Measurements from ENCODE around the gene METRNL. TPM values are rescaled to one million over a fixed set of nuclear protein-coding genes. Genes with fewer than 3 reads are reported as not detected.

Gene METRNL
- total RNA-seq, 1 donor from 2014 or later = 59.8 TPM

- no peak for TF ChIP-seq CTCF (IDR thresholded peaks at IDR 0.05)
- H3K4me3 ChIP-seq = no peak overlapping the region
- H3K27me3 ChIP-seq (ENCODE audit: low read depth) = no peaks in the 10 kb centered on the region
- peak; percentile 37 for DNase-seq
- H3K9me3 ChIP-seq = no peaks in the 10 kb centered on the region
- H3K27ac ChIP-seq = no peak overlapping the region
- peaks cover 24% of the 10 kb centered on the region for H3K4me1 ChIP-seq
- intact Hi-C loops (cut with DNase I) = no loop called here
- no peaks in the 10 kb centered on the region for H3K36me3 ChIP-seq
- ATAC-seq = no peak
These were observed 42.8 kb downstream of the METRNL start for GRCh38 chr17:83121921-83122820.

GRCh38 chr17:83122834-83123233 lies 43.4 kb downstream of the METRNL start:
- H3K27me3 ChIP-seq (ENCODE audit: low read depth) = no peaks in the 10 kb centered on the region
- peaks cover 24% of the 10 kb centered on the region for H3K4me1 ChIP-seq
- H3K4me3 ChIP-seq = no peak overlapping the region
- intact Hi-C loops (cut with DNase I) = no loop called here
- TF ChIP-seq CTCF (IDR thresholded peaks at IDR 0.05) = no peak
- H3K27ac ChIP-seq = no peak overlapping the region
- peak; percentile 33 for DNase-seq
- H3K36me3 ChIP-seq = no peaks in the 10 kb centered on the region
- no peak for ATAC-seq
- H3K9me3 ChIP-seq = no peaks in the 10 kb centered on the region

GRCh38 chr17:83123896-83124801 lies 44.7 kb downstream of the METRNL start:
- TF ChIP-seq CTCF (IDR thresholded peaks at IDR 0.05) = no peak
- Histone ChIP-seq H3K36me3 (no peaks in the 10 kb centered on the region), H3K4me1 (peaks cover 17% of the 10 kb centered on the region), H3K27me3 (ENCODE audit: low read depth) (no peaks in the 10 kb centered on the region), H3K4me3 (no peak overlapping the region), H3K9me3 (no peaks in the 10 kb centered on the region), H3K27ac (no peak overlapping the region)
- DNase-seq (peak; percentile 45), ATAC-seq (no peak)
- intact Hi-C loops (cut with DNase I) = no loop called here

- peak in 1 of 2 donors; percentile 17 for ATAC-seq
- intact Hi-C loops (cut with DNase I) = no loop called here
- Histone ChIP-seq H3K9me3 (no peaks in the 10 kb centered on the region), H3K27me3 (ENCODE audit: low read depth) (no peaks in the 10 kb centered on the region), H3K36me3 (no peaks in the 10 kb centered on the region), H3K4me3 (no peak overlapping the region), H3K4me1 (peaks cover 13% of the 10 kb centered on the region), H3K27ac (no peak overlapping the region)
- peak; percentile 41 for DNase-seq
- TF ChIP-seq CTCF (IDR thresholded peaks at IDR 0.05) = no peak
These were observed 45.6 kb downstream of the METRNL start for GRCh38 chr17:83124871-83125514.

All from lower lobe of right lung (tissue), 2 donors.